Kidney glomerular epithelial cell (primary cell): Measurements from ENCODE around the gene LIMS2.

Experiments used
- DNase-seq: peaks from one replicate; lab custom pipeline; 2025; lab: John Stamatoyannopoulos, UW

Gene LIMS2

GRCh38 chr2:127645395-127646291 lies 29.7 kb downstream of the LIMS2 start, which contains the start of gene GPR17:
Gene GPR17, plus strand, starts transcription at chr2:127646153. Its CDS starts 4,583 bp downstream, at chr2:127650736.
- no peak for DNase-seq

GRCh38 chr2:127645026-127645394 lies 30.3 kb downstream of the LIMS2 start:
- DNase-seq = no peak

GRCh38 chr2:127644066-127645025 lies 31.0 kb downstream of the LIMS2 start:
- DNase-seq = no peak

- no peak for DNase-seq
Observed at GRCh38 chr2:127643439-127644065, 31.8 kb downstream of the LIMS2 start.

GRCh38 chr2:127642706-127643438 lies 32.5 kb downstream of the LIMS2 start:
- DNase-seq = no peak

- DNase-seq = no peak
Observed at GRCh38 chr2:127641846-127642507, 33.4 kb downstream of the LIMS2 start.

DNA sequence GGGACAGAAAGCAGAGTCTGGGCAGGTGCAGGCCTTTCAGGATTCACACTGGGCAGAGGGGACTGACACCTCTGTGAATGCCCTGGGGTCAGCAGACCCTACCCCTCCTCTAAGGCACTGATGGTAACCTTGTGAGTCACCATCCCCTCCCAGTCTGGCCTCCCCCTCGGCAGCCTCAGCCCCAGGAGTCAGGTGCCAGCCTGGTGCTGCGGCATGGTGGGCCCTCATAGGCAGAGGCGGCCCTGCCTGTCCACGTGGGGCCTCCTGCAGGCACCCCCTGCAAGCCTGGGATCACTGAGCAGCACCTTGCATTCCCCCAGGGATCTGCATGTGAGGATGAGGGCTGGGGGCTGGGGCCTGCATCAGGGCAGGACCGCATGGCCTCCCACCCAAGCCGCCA lies 34.2 kb downstream of the LIMS2 start:
- no peak for DNase-seq

GRCh38 chr2:127640082-127641072 lies 35.0 kb downstream of the LIMS2 start:
- no peak for DNase-seq

GRCh38 chr2:127639111-127639474 lies 36.2 kb downstream of the LIMS2 start:
- DNase-seq = no peak

GRCh38 chr2:127638361-127639110 lies 36.8 kb downstream of the LIMS2 start:
- DNase-seq = no peak

DNA sequence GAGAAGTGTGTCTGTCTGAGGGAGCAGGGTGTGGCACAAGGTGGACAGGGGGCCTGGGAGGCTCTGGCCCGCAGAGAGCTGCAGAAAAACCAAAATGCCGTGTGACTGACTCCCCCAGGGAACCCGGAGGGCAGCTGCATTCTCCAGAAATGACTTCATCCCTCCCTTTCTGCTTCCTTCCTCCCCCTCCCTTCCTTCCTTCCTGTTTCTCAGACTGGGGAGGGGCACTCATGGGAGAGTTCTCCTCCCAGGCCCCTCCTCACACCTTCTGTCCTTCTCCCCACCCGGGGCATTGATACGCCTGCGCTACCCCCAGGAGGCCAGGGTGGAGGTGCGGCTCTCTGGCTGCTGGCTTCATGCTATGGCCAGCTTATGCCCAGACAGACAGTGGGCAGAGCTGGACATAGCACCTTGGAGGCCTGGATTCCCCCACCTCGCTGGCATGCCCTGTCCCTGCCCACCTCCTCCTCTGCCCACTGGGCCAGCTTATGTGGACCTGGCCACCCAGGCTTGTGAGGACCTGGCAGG lies 37.5 kb downstream of the LIMS2 start:
- DNase-seq = peak; percentile 82

DNA sequence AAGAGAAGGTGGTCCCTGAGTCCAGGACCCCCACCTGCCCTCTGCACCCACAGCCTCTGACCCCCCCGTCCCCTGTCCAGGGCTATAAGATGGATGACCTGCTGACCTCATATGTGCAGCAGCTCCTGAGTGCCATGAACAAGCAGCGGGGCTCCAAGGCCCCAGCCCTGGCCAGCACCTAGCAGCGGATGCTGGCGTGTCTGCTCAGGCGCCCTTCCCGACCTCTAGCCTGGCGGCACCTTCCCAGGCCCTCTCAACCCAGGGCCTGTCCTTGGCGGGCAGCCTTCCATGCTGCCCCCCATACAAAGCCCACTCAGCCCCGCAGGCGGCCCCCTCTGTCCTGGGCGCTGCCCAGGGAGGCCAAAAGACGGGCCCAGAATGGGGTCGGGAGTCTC lies 38.1 kb downstream of the LIMS2 start:
- DNase-seq = no peak

DNA sequence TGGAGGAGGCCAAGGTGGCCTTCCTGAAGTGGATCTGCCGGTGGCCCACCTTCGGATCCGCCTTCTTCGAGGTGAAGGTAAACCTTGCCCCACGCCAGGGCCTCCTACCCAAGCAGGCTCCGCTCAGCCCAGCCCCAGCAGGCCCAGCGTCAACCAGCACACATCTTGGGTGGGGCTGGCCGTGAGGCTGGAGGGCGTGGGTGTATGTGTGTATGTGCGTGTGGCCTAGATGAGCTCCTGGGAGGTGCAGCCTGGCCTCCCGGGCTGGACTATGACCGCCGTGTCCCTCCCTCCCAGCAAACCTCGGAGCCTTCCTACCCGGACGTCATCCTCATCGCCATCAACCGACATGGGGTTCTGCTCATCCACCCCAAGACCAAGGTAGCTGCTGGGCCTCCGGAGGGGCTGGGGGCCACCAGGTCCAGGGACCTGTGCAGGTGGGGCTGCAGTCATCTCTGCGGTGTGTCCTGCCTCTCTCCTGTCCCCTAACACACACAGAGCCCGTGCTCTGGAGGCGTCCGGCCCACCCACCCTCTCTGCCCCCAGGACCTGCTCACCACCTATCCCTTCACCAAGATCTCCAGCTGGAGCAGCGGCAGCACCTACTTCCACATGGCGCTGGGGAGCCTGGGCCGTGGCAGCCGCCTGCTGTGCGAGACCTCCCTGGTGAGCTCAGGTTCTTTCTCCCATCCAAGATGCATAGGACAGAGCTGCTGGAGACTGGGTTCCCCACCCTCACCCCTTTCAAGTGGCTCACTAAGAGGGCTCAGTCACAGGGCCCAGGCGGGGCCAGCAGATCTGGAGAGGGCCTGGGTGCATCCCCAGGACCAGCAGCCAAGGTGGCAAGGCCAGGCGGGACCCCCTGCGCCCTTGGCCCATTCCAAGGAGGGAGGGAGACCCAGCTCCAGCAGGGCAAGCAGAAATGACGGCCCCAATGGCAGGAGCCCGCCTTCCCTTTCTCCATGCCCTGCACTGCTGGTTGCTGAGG lies 38.8 kb downstream of the LIMS2 start:
- DNase-seq = no peak

DNA sequence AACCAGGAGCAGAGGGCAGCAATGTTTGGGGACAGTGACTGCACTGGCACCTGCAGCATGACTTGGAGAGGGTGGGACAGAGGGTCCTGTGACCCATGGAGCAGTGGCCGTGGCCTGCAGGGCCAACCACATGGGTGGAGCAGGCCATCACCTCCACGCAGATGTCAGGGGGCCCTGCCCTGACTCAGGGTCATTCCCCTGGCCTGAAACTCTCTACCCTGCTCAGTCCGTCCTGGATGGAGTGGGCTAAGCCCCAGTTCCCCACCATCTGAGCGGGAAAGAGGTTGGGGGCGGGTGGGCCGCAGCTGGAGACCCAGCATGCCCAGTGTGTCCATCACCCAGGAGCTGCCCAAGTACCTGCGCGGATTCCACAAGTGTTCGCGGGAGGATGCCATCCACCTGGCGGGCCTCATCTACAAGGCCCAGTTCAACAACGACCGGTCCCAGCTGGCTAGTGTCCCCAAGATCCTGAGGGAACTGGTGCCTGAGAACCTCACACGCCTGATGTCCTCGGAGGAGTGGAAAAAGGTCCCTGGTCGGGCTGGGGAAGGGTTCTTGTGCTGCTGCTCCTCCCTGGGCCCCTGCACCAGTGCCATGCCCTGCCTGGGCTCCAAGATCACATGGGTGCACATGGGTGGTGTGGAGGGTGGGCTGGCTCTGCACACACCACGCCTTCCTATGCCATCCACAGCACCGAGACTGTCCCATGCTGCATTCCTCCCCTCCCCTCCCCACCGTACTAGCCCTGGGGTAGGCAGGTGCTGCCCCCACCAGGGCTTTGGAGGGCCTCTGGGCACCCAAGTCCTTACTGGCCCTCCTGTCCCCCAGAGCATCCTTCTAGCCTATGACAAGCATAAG lies 39.7 kb downstream of the LIMS2 start:
- no peak for DNase-seq

DNA sequence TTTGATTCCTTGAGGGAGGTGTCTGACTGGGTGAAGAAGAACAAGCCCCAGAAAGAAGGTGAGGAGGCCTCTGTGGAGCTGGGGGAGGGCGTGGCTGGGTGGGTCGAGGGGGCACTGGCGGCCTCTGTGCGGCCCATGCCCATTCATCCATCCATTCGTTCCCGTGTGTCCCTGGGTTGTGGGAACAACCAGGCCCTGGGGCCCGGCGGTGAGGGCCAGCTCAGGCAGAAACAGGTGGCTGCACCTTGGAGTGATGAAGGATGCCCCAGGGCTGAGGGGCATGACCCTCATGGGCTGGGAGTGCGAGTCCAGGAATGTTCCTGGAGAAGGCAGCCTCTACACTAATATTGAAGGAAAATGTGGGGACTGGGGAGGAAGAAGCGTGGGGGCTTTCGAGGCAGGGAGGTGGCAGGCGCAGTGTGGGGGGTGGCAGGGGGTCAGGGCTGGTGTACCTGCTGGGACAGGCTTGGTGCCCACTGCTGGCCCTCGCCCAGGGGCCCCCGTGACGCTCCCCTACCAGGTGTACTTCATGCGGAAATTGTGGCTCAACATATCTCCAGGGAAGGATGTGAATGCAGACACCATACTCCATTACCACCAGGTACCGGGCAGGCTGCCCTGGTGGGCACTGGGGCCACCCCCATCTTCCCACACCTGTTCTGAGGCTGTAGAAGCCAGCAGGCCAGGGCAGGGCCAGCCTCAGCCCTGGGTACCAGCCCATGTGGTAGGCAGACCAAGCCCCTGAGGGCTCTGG lies 40.5 kb downstream of the LIMS2 start:
- DNase-seq = no peak

GRCh38 chr2:127634066-127634617 lies 41.2 kb downstream of the LIMS2 start:
- DNase-seq = no peak
